HG03095 (cell line): Measurements from ENCODE around the gene LRRC7.
"Not testable (repeated sequence)": the region's sequence is repeated elsewhere in the genome, so short reads cannot be mapped to it uniquely, and the experiment has no call there.

Experiments used
- ATAC-seq: cut with Tn5 transposase; IDR thresholded peaks from one replicate; pipeline ENCODE4 v1.9.1; 2021; ENCODE audit warnings: moderate library complexity; ENCODE audit not compliant: unreplicated experiment

Gene LRRC7

GRCh38 chr1:69946935-69947334 is 379.2 kb downstream of the LRRC7 start:
- no peak for ATAC-seq

DNA sequence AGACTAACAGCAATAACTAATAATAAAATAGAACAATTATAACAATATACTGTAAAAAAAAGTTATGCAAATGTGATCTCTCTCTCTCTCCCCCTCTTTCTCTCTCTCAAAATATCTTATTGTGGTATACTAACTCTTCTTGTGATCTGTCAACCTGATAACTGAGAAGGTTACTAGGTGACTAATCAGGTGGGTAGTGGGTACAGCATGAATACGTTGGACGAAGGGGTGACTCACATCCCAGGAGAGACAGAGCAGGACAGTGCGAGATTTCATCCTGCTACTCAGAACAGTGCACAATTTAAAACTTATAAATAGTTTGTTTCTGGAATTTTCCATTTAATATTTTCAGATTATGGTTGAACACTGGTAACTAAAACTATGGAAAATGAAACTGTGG is 380.1 kb downstream of the LRRC7 start:
- ATAC-seq = no peak

GRCh38 chr1:69952676-69953075 is 385.0 kb downstream of the LRRC7 start:
- no peak for ATAC-seq

DNA sequence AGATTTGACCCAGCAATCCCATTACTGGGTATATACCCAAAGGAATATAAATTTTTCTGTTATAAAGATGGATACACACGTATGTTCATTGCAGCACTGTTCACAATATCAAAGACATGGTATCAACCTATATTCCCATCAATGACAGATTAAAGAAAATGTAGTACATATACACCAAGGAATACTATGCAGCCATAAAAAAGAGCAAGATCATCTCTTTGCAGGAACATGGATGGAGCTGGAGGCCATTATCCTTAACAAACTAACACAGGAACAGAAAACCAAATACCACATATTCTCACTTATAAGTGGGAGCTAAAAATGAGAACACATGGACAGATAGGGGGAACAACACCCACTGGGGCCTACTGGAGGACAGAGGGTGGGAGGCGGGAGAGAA is 394.7 kb downstream of the LRRC7 start:
- not testable (repeated sequence) for ATAC-seq

GRCh38 chr1:69967245-69967766 is 399.6 kb downstream of the LRRC7 start:
- no peak for ATAC-seq

- ATAC-seq = no peak
Measured at GRCh38 chr1:69976896-69977295, 409.2 kb downstream of the LRRC7 start.

DNA sequence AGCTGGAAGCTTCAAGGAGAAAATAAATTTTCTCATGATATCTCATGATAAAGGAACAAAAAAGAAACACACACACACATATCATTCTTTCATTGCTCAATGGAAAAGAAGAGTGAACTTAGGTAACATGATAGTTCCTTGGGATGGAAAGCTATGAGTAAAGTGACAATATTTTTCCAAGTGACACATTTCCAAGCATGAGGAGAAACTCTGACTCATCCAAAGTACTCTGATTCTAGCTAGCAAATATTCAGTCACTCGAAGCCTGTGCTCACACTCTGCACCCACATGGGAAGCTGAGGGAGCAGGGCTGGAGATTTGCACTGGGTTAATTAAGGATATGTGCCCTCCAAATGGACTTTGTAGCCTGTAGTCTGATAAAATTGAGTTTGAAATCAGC is 415.3 kb downstream of the LRRC7 start:
- no peak for ATAC-seq

DNA sequence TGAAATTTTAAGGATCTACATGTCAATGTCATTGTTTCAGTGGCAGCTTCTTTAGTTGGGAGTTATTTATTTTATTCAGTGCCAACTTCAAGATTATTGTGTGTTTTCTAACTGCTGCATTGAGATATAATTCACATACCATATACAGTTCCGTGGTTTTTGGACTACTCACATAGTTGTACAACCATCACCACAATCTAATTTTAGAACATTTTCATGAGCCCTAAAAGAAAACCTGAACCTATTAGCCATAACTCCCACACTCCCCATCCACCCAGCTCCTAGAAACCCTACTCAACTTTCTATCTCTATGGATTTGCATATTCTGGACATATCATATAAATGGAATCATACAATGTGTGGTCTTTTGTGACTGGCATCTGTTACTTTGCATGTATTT is 417.7 kb downstream of the LRRC7 start:
- ATAC-seq = no peak

DNA sequence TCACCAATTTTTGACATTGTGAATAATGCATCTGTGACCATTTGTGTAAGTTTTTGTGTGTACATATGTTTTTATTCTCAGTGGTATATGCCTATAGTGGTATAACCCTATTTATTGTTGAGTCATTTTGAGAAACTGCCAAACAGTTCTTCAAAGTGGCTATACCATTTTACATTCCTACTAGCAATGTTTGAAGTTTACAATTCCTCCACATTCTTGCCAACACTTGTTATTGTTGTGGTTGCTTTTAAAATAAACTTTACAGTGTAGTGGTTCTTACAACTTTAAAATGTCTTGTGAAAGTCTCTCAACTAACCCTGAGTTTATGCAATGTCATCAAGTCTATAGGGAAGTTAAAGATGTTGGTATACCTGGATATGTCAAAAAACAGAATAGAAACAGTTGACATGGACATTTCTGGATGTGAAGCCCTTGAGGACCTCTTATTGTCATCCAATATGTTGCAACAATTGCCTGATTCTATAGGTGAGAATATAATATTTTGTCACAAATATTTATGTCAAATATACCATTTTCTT is 418.2 kb downstream of the LRRC7 start:
- ATAC-seq = no peak

DNA sequence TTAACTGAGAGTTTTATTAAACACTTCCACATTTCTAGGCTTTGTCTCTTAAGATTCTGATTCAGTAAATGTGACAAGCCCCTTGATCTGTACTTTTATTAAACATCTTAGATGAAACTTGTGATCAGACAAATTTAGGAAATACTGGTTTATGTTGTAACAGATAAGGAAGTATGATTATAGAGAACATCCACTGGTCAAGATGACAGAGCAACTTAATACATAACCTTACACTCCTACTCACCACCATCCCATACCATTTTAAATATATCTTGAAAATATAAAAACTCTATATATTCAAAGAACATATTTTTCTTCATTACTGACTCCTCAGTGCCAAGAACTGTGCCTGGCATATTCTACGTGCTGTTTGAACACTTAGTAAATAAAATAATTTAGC is 420.2 kb downstream of the LRRC7 start:
- no peak for ATAC-seq

- no peak for ATAC-seq
Measured at GRCh38 chr1:69991644-69992043, 423.9 kb downstream of the LRRC7 start.

GRCh38 chr1:69992594-69992993 is 424.9 kb downstream of the LRRC7 start:
- ATAC-seq = no peak

DNA sequence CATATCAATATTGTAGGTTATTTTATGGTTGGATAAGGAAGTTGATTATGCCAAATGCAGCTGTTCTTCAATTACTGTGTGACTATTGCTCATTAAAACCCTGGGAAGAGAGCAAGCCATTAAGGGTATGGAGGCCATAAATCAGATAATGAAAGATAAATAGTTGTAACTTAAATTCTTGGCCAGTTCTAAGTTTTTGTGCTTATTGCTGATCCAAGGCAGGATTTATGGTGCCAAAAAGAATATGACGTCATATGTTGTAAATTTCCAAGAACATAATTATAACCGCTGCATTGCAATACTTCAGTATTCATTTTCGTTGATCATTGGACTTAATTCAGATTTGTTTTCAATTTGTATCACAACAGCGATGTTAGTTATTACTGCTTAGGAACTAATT is 426.1 kb downstream of the LRRC7 start:
- ATAC-seq = no peak

- no peak for ATAC-seq
Measured at GRCh38 chr1:69994241-69994640, 426.5 kb downstream of the LRRC7 start.

GRCh38 chr1:69998847-69999246 is 431.1 kb downstream of the LRRC7 start:
- no peak for ATAC-seq

DNA sequence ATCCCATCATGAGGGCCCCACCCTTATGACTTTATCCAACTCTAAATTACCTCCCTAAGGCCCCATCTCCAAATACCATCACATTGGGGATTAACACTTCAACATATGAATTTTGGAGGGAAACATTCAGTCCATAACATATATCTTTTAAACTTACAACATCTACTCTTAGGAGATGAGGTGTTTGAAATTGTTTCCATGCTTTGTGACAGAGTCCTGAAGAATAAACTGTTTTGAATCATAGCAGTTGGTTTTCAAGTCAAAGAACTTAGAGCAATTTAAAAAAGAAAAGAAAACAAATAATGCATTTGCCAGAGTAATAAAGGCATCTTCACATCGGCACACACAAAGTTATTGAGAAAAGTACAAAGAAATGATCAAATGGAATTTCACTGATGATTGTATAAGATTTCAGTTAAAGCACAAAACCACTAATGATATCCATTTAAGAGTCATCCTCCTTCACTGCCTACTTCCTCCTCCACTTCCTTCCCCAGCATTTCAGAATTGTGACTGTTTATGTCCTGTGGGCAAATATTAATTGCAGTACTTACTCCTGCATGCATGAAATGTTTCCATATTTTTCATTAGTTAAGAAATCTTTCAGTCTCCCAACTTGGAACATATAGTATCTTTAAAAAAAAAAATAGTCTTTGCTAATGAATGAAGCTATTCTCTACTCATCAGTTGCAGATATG is 435.6 kb downstream of the LRRC7 start:
- no peak for ATAC-seq

- ATAC-seq = no peak
Measured at GRCh38 chr1:70005386-70006034, 437.8 kb downstream of the LRRC7 start.

GRCh38 chr1:70008660-70009059 is 440.9 kb downstream of the LRRC7 start:
- ATAC-seq = no peak

- ATAC-seq = no peak
Measured at GRCh38 chr1:70017770-70018169, 450.0 kb downstream of the LRRC7 start.

- no peak for ATAC-seq
Measured at GRCh38 chr1:70024272-70024671, 456.6 kb downstream of the LRRC7 start.

DNA sequence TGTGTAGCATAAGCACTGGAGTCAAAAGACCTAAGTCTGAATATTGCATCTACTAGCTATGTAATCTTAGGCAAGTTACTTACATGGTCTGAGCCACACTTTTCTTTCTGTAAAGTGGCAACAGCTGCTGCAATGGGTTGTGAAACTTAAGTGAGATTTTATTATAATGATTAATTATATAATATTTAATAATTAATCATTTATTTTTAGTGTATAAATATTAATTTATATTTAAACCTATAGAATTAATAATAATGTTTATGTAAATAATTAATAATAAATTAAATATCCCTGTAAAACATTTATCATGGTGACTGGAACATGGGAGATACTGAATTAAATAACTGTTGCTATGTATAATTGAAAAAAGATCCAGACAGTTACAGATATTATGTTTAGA is 457.3 kb downstream of the LRRC7 start:
- no peak for ATAC-seq

- ATAC-seq = no peak
Measured at GRCh38 chr1:70025846-70026245, 458.1 kb downstream of the LRRC7 start.
